Mesendoderm (in vitro differentiated cells): ENCODE measurements around the gene F2RL3. TPM values are rescaled to one million over a fixed set of nuclear protein-coding genes. Genes with fewer than 3 reads are reported as not detected.
"Not testable (repeated sequence)": the region's sequence is repeated elsewhere in the genome, so short reads cannot be mapped to it uniquely, and the experiment has no call there.

Experiments used
- DNase-seq: peaks from one replicate; pipeline ENCODE4 v3.0.0; 2013
- H2AK5ac ChIP-seq: 2 replicates; pipeline ENCODE4 v1.6.1; 2013; ENCODE audit warnings: low read length, inconsistent platforms
- H2BK120ac ChIP-seq: 2 replicates; pipeline ENCODE4 v1.6.1; 2013; ENCODE audit warnings: low read depth, mild to moderate bottlenecking, low read length, moderate library complexity, mixed read lengths
- H2BK15ac ChIP-seq: replicated peaks from 2 replicates; pipeline ENCODE4 v1.6.1; 2013; ENCODE audit warnings: low read depth, mild to moderate bottlenecking, moderate library complexity
- H2BK5ac ChIP-seq: 2 replicates; pipeline ENCODE4 v1.6.1; 2013; ENCODE audit warnings: low read length, inconsistent platforms
- H3K18ac ChIP-seq: 2 replicates; pipeline ENCODE4 v1.6.1; 2013; ENCODE audit warnings: mild to moderate bottlenecking, low read length, mixed read lengths
- H3K23ac ChIP-seq: one replicate; pipeline ENCODE4 v1.6.1; 2013; ENCODE audit warnings: low read length
- H3K27ac ChIP-seq: 2 replicates; pipeline ENCODE4 v1.5.1; 2013; ENCODE audit warnings: low read depth, mild to moderate bottlenecking, inconsistent platforms, low read length, moderate library complexity
- H3K27me3 ChIP-seq: 2 replicates; pipeline ENCODE4 v1.6.1; 2013; ENCODE audit warnings: low read length, control low read depth, mild to moderate bottlenecking, inconsistent platforms; ENCODE audit not compliant: insufficient read depth, poor library complexity
- H3K36me3 ChIP-seq: 2 replicates; pipeline ENCODE4 v1.6.1; 2013; ENCODE audit warnings: low read length, inconsistent platforms; ENCODE audit not compliant: control insufficient read depth, insufficient read depth
- H3K4ac ChIP-seq: one replicate; pipeline ENCODE4 v1.6.1; 2013; ENCODE audit warnings: low read depth, mild to moderate bottlenecking, low read length, moderate library complexity
- H3K4me1 ChIP-seq: 2 replicates; pipeline ENCODE4 v1.6.1; 2013; ENCODE audit warnings: low read depth, low read length, inconsistent platforms; ENCODE audit not compliant: control insufficient read depth
- H3K4me2 ChIP-seq: 2 replicates; pipeline ENCODE4 v1.6.1; 2013; ENCODE audit warnings: low read length
- H3K4me3 ChIP-seq: 2 replicates; pipeline ENCODE4 v1.5.1; 2013; ENCODE audit warnings: mild to moderate bottlenecking, low read length
- H3K56ac ChIP-seq: one replicate; pipeline ENCODE4 v1.6.1; 2013; ENCODE audit warnings: low read length
- H3K79me1 ChIP-seq: 2 replicates; pipeline ENCODE4 v1.6.1; 2013; ENCODE audit warnings: low read length, inconsistent platforms
- H3K79me2 ChIP-seq: 2 replicates; pipeline ENCODE4 v1.6.1; 2013; ENCODE audit warnings: mild to moderate bottlenecking, low read length; ENCODE audit not compliant: control insufficient read depth, insufficient read depth
- H3K9ac ChIP-seq: 2 replicates; pipeline ENCODE4 v1.6.1; 2013; ENCODE audit warnings: low read length, inconsistent platforms
- H4K5ac ChIP-seq: one replicate; pipeline ENCODE4 v1.6.1; 2013; ENCODE audit warnings: low read length
- H4K8ac ChIP-seq: one replicate; pipeline ENCODE4 v1.6.1; 2013; ENCODE audit warnings: low read depth, mild to moderate bottlenecking, control low read depth, low read length, moderate library complexity
- WGBS: extraction: QIAGEN DNeasy Blood & Tissue Kit; methylation state at CpG from one replicate; pipeline ENCODE4 v1.1.7; 2013; ENCODE audit warnings: low lambda C conversion rate, missing lambda C conversion rate; ENCODE audit not compliant: insufficient coverage; ENCODE audit errors: extremely low coverage; 5-methylcytosine and 5-hydroxymethylcytosine counted together
- small RNA-seq: library from polyadenylated mRNA; stranded (forward); fragments of <200 nt; extraction: miRNeasy Mini kit (QIAGEN cat#:217004); gene quantifications from one replicate; pipeline ENCODE3, GENCODE V24; 2013; ENCODE audit not compliant: insufficient read depth

F2RL3 gene

GRCh38 chr19:16940063-16940462 is 51.3 kb downstream of the F2RL3 start:
- not testable (repeated sequence) for H3K27ac ChIP-seq, H3K18ac ChIP-seq, H2BK120ac ChIP-seq, H3K27me3 ChIP-seq, H2BK5ac ChIP-seq, DNase-seq, H3K4me1 ChIP-seq, H3K9ac ChIP-seq, H3K4ac ChIP-seq, H3K4me3 ChIP-seq, H2AK5ac ChIP-seq, H3K36me3 ChIP-seq, H3K4me2 ChIP-seq, H3K23ac ChIP-seq, H3K56ac ChIP-seq, H4K5ac ChIP-seq, H4K8ac ChIP-seq, H2BK15ac ChIP-seq, H3K79me1 ChIP-seq, H3K79me2 ChIP-seq
- no CpG with 5 or more reads among the region's 7 CpGs for WGBS

GRCh38 chr19:16940626-16941025 is 51.8 kb downstream of the F2RL3 start:
- no CpG with 5 or more reads among the region's 9 CpGs for WGBS
- no peak overlapping the region for H2BK15ac ChIP-seq

More at GRCh38 chr19:16940626-16941025, 51.8 kb downstream of the F2RL3 start:
- Histone ChIP-seq H3K27ac (no peak overlapping the region), H3K4me1 (no peaks in the 10 kb centered on the region), H2BK5ac (no peak overlapping the region), H3K79me2 (no peaks in the 10 kb centered on the region), H3K9ac (no peak overlapping the region), H3K79me1 (no peaks in the 10 kb centered on the region), H3K4ac (no peak overlapping the region), H4K5ac (no peak overlapping the region), H3K18ac (no peak overlapping the region), H3K23ac (no peak overlapping the region), H3K27me3 (no peaks in the 10 kb centered on the region), H2BK120ac (no peak overlapping the region), H2AK5ac (no peak overlapping the region), H4K8ac (no peak overlapping the region), H3K4me3 (no peak overlapping the region), H3K36me3 (no peaks in the 10 kb centered on the region), H3K4me2 (no peak overlapping the region), H3K56ac (no peak overlapping the region)
- DNase-seq = no peak

Small RNA genes lying within 50 kb of the gene (small RNA-seq; reads per million reads assigned to genes)
- gene RN7SL823P (not detected), gene RN7SL835P (not detected)
